HG03039 (cell line): Measurements from ENCODE around the gene DHRS1.

Experiments
- ATAC-seq: cut with Tn5 transposase; IDR thresholded peaks from one replicate; pipeline ENCODE4 v1.9.1; 2021; ENCODE audit warnings: mild to moderate bottlenecking, moderate library complexity; ENCODE audit not compliant: unreplicated experiment

DHRS1 gene

DNA sequence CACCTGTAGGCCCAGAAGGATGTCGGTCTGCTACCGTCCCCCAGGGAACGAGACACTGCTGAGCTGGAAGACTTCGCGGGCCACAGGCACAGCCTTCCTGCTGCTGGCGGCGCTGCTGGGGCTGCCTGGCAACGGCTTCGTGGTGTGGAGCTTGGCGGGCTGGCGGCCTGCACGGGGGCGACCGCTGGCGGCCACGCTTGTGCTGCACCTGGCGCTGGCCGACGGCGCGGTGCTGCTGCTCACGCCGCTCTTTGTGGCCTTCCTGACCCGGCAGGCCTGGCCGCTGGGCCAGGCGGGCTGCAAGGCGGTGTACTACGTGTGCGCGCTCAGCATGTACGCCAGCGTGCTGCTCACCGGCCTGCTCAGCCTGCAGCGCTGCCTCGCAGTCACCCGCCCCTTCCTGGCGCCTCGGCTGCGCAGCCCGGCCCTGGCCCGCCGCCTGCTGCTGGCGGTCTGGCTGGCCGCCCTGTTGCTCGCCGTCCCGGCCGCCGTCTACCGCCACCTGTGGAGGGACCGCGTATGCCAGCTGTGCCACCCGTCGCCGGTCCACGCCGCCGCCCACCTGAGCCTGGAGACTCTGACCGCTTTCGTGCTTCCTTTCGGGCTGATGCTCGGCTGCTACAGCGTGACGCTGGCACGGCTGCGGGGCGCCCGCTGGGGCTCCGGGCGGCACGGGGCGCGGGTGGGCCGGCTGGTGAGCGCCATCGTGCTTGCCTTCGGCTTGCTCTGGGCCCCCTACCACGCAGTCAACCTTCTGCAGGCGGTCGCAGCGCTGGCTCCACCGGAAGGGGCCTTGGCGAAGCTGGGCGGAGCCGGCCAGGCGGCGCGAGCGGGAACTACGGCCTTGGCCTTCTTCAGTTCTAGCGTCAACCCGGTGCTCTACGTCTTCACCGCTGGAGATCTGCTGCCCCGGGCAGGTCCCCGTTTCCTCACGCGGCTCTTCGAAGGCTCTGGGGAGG, 11.3 kb upstream of the DHRS1 start, which contains the start of gene LTB4R:
Gene LTB4R (plus strand): TSS at position 857 of the 959 bp plus-strand sequence. CDS start 4,150 bp downstream, outside the sequence.
- ATAC-seq: peak; percentile 63

GRCh38 chr14:24310265-24310645, 10.7 kb upstream of the DHRS1 start:
- ATAC-seq: no peak

GRCh38 chr14:24309538-24310264, 10.1 kb upstream of the DHRS1 start, which contains the start of gene LTB4R2:
LTB4R2 (plus strand) TSS chr14:24310140; CDS start chr14:24310665, 525 bp downstream.
- ATAC-seq: no peak

DNA sequence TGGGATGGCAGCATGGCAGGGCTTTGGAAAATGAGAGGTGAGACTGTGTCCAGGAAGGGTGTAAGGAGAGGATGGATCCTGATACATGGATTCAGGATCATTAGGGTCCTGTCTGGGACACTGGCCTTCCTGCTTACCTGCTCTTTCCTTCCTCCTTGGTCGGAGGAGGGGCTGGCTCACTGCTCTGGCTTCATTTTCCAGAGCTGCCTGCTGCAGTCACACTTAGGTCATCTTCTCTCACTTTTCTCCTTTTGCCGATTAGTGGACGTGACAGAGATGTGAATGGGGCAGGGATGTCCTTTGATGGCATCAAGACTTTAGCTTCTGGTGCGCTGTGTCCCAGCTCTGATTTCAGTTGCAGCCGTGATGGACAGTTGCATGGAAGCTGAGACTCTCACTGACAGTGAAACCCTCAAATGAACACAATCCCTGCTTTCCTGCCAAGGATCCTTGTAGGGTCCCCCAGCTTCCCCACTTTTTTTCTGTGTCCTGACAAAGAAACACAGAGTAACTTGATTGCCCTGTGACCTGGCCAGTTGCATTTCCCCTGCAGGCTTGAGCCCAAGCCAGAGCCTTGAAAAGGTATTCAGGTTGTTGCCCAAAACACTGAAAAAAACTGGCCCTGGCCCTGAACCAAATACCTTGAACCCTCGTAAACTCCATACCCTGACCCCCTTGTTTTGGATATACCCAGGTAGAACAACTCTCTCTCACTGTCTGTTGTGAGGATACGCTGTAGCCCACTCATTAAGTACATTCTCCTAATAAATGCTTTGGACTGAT, 9.0 kb upstream of the DHRS1 start:
- ATAC-seq: no peak

GRCh38 chr14:24307575-24308341, 8.2 kb upstream of the DHRS1 start, which contains the start of gene CIDEB:
CIDEB (minus strand) TSS chr14:24307977; CDS start chr14:24307858, 119 bp downstream.
- no peak for ATAC-seq

- ATAC-seq: no peak
Measured at GRCh38 chr14:24307156-24307574, 7.6 kb upstream of the DHRS1 start.

DNA sequence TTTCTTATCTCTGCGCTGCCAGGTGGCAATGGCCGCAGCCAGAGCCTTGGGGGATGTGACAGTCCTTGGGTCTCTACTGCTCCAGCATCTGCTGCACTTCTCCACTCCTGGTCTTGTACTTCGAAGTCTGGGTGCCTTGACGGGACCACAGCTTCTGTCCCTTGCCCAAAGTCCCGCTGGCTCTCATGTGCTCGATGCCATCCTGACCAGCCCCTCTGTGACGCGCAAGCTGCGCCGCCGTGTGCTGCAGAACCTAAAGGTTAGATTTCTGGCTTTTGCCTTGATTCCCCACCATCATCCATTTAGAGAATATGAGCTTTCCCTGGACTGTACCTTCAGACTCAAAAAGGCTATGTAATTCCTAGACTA, 4.4 kb upstream of the DHRS1 start:
- ATAC-seq: no peak

- no peak for ATAC-seq
Measured at GRCh38 chr14:24300326-24300980, 873 bp upstream of the DHRS1 start.

DNA sequence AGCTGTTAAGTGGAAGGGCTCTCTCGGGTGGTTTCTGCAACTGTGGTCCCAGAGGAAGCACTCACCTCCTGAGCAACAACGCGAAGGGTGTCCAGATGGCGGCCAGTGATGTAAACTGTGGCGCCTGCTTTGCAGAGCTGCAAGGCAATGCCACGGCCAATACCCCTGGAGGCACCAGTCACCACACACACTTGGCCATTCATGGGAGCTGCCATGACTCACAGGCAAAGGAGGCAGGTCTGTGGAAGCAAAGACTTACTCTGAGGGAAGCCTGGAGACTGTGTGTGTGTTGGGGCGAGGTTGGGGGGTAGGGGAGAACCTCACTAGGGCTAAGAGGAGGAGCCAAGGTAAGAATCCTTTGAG, 707 bp downstream of the DHRS1 start:
- ATAC-seq: no peak

- no peak for ATAC-seq
Measured at GRCh38 chr14:24297190-24297964, 2.2 kb downstream of the DHRS1 start.

DNA sequence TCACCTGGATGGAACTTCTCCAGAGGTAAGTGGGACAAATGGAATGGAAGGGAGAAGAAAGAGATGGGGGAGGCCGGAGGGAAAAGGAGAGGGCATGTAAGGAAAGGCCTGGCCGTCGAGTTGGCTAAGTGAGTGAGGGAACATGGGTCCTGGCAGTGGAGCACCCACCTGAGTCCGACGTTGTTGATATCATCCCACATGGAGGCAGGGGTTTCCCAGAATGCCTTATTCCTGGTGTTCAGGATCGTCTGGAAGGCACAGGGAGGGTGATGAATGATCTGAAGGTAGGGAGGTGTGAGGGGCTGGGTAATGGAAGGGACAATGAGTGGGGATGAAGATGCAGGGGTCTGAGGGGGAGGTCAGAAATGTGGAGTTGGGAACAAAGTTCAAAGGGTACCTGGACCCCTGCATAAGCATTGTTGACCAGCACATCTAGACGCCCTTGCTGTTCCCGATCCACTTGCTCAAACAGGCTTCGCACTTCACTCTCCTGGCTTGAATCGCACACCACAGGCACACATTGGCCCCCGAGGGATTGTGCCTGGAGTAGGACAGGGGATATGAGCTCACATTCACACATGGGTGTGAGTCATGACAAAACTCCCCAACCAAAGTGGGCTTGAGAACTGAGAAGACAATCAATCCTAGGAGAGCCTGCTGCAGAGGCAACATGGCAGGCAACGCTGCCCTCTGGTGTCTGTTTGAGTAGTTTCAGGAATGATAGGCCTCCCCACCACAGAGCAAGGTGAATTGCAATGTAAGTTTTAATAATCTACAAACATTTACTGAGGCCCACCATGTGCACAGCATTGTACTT, 3.0 kb downstream of the DHRS1 start:
- ATAC-seq: no peak

DNA sequence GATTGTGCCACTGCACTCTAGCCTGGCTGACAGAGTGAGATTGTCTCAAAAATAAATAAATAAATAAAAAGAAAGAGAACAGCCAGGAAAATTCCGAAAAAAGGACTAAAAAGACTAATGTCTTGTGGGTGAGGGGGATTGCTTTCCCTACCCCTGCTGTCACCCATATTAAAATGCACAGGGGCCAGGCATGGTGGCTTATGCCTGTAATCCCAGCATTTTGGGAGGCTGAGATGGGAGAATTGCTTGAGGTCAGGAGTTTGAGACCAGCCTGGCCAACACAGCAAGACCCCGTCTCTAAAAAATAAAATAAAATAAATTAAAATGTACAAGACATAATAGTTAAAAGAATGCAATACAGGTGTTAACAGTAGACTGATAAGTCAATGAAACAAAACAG, 6.1 kb downstream of the DHRS1 start:
- no peak for ATAC-seq

- no peak for ATAC-seq
Measured at GRCh38 chr14:24292118-24292807, 7.3 kb downstream of the DHRS1 start.

DNA sequence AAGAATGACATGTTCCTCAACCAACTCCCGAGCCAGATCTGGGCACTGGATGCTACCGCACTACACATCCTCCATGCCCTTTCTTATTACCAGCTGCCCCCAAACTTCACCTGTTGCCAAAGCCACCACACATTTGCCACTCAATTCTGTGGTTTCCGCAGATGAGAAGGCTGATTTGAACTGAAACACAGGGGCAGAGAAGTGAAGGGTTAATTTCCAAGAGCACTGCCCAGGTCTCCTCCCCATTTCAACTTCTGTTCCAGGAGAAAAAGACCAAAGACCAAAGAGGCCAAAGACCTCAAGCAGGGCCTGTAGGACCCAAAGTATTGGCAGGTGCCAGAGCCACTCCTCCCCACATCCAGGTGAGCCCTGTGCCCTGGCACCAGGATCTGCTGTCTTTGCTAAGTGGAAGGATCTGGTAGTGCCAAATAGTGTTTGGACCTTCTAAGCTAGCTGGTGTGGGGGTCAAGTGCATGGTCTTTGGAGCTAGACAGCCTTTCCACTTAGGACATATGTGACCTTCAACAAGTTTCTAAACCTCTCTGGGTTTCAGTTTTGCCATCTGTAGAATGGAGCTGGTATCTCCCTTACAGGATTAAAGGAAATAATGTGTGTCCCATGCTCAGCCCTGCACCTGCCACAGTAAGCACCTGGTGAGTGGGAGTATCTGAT, 8.0 kb downstream of the DHRS1 start:
- ATAC-seq: no peak

GRCh38 chr14:24290746-24291145, 8.8 kb downstream of the DHRS1 start:
- ATAC-seq: no peak

GRCh38 chr14:24289649-24290280, 9.8 kb downstream of the DHRS1 start:
- no peak for ATAC-seq

- ATAC-seq: no peak
Measured at GRCh38 chr14:24286996-24287395, 12.6 kb downstream of the DHRS1 start.
